ENCODE results near the gene ALOX12B. TPM values are rescaled to one million over a fixed set of nuclear protein-coding genes. Genes with fewer than 3 reads are reported as not detected.

ALOX12B gene
- total RNA-seq, 2 donors from 2014 or later, result 0.48 to 0.69 TPM

- no peak for TF ChIP-seq CTCF (IDR thresholded peaks at IDR 0.05)
- Histone ChIP-seq H3K9me3 (no peaks in the 10 kb centered on the region), H3K9ac (ENCODE audit: low read depth in 2 of 2, low read length in 2 of 2) (no peak overlapping the region), H3K27me3 (no peaks in the 10 kb centered on the region), H3K4me3 (no peak overlapping the region), H3K36me3 (no peaks in the 10 kb centered on the region), H3K27ac (no peak overlapping the region), H3K4me1 (no peaks in the 10 kb centered on the region)
- DNase-seq, result no peak
- intact Hi-C loops (cut with DNase I), result loop anchor here (5.0 kb wide), 1 partner anchor 175 kb away; no protein-coding TSS in a partner anchor
These were observed 40.4 kb downstream of the ALOX12B start for GRCh38 chr17:8046929-8047768.

- no peak for TF ChIP-seq CTCF (IDR thresholded peaks at IDR 0.05)
- H3K4me1 ChIP-seq, result no peaks in the 10 kb centered on the region
- H3K27ac ChIP-seq, result no peak overlapping the region
- no peaks in the 10 kb centered on the region for H3K27me3 ChIP-seq
- no peaks in the 10 kb centered on the region for H3K9me3 ChIP-seq
- DNase-seq, result no peak
- intact Hi-C loops (cut with DNase I), result loop anchor here (5.0 kb wide), 1 partner anchor 174 kb away; no protein-coding TSS in a partner anchor
- no peak overlapping the region for H3K9ac ChIP-seq (ENCODE audit: low read depth in 2 of 2, low read length in 2 of 2)
- no peaks in the 10 kb centered on the region for H3K36me3 ChIP-seq
- H3K4me3 ChIP-seq, result no peak overlapping the region
These were observed 41.1 kb downstream of the ALOX12B start for GRCh38 chr17:8046306-8046928.

GRCh38 chr17:8044819-8045810, 42.4 kb downstream of the ALOX12B start:
- no peak for DNase-seq
- Histone ChIP-seq H3K9me3 (no peaks in the 10 kb centered on the region), H3K4me1 (no peaks in the 10 kb centered on the region), H3K9ac (ENCODE audit: low read depth in 2 of 2, low read length in 2 of 2) (no peak overlapping the region), H3K27me3 (no peaks in the 10 kb centered on the region), H3K4me3 (no peak overlapping the region), H3K36me3 (no peaks in the 10 kb centered on the region), H3K27ac (no peak overlapping the region)
- no peak for TF ChIP-seq CTCF (IDR thresholded peaks at IDR 0.05)
- intact Hi-C loops (cut with DNase I), result loop anchor here (5.0 kb wide), 2 partner anchors 133 to 173 kb away; no protein-coding TSS in a partner anchor

- Histone ChIP-seq H3K9me3 (no peaks in the 10 kb centered on the region), H3K4me1 (no peaks in the 10 kb centered on the region), H3K27me3 (no peaks in the 10 kb centered on the region), H3K9ac (ENCODE audit: low read depth in 2 of 2, low read length in 2 of 2) (no peak overlapping the region), H3K36me3 (no peaks in the 10 kb centered on the region), H3K27ac (no peak overlapping the region), H3K4me3 (no peak overlapping the region)
- TF ChIP-seq CTCF (IDR thresholded peaks at IDR 0.05), result no peak
- DNase-seq, result no peak
- intact Hi-C loops (cut with DNase I), result loop anchor here (5.0 kb wide), 1 partner anchor 130 kb away; no protein-coding TSS in a partner anchor
These were observed 45.5 kb downstream of the ALOX12B start for GRCh38 chr17:8041979-8042378.
